ENCODE data around the gene DUOX2. TPM values are rescaled to one million over a fixed set of nuclear protein-coding genes. Genes with fewer than 3 reads are reported as not detected.

DUOX2 gene
- total and polyA plus RNA-seq, 2 experiments from 2014 or later = not detected

DNA sequence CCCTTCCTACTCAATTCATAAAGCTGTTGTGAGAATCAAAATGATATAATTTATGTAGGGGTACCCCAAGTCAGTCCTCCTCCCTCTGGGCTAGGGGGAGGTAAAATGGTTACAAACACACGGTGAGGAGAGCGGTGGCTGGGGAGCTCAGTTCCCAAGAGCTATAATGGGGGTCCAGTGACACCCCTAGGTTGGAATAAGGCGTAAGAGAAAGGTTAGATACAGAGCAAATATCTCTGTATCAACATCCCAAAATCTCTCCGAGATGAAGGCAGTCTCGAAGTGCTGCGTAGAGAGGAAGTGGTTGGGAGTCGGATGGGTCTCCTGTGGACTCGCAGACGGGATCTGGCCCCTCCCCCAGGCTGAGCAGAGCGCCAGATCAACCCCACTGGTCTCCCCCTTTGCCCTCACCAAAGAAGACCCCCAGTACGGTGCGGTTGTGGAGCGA is 1.8 kb downstream of the DUOX2 start:
- TF ChIP-seq, protein P1, sequence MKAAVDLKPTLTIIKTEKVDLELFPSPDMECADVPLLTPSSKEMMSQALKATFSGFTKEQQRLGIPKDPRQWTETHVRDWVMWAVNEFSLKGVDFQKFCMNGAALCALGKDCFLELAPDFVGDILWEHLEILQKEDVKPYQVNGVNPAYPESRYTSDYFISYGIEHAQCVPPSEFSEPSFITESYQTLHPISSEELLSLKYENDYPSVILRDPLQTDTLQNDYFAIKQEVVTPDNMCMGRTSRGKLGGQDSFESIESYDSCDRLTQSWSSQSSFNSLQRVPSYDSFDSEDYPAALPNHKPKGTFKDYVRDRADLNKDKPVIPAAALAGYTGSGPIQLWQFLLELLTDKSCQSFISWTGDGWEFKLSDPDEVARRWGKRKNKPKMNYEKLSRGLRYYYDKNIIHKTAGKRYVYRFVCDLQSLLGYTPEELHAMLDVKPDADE (IDR thresholded peaks at IDR 0.05) = no peak
- TF ChIP-seq STAT1 (IDR thresholded peaks at IDR 0.05; ENCODE audit: unreplicated experiment) (no peak), EZH2 (IDR thresholded peaks at IDR 0.05; ENCODE audit: low read depth, unreplicated experiment) (peak; percentile 100), REST (IDR thresholded peaks at IDR 0.05; ENCODE audit: unreplicated experiment) (no peak), EZH2phosphoT487 (IDR thresholded peaks at IDR 0.05; ENCODE audit: unreplicated experiment) (no peak), CTCF (conservative IDR thresholded peaks at IDR 0.05; ENCODE audit: low read depth in 2 of 2) (no peak)

GRCh38 chr15:45111390-45112142 is 2.4 kb downstream of the DUOX2 start:
- no peaks in the 10 kb centered on the region for H3F3A ChIP-seq (replicated peaks; ENCODE audit: low read depth)
- H3K36me3 ChIP-seq (ENCODE audit: insufficient read depth) = no peaks in the 10 kb centered on the region
- no peaks in the 10 kb centered on the region for H3K79me2 ChIP-seq (replicated peaks; ENCODE audit: insufficient read depth)
- Mint-ChIP-seq H3K27me3 (ENCODE audit: insufficient read depth, low read depth, poor library complexity) (peaks cover 70% of the 10 kb centered on the region), H3K4me3 (peak overlapping the region; percentile 58), H3K36me3 (ENCODE audit: low read depth) (no peaks in the 10 kb centered on the region; the same call in 2 of the 3 replicates), H3K4me1 (peaks cover 23% of the 10 kb centered on the region), H3K9me3 (peaks cover 7% of the 10 kb centered on the region), H3K27ac (no peak overlapping the region)
- ATAC-seq (peak; percentile 14), DNase-seq (ENCODE audit: low spot score) (peak; percentile 49)
- peaks cover 83% of the 10 kb centered on the region for H3K27me3 ChIP-seq (ENCODE audit: insufficient read depth)
- H3K4me3 ChIP-seq = peak overlapping the region; percentile 58
- peak overlapping the region; percentile 88 for H3K4me2 ChIP-seq
- TF ChIP-seq, protein P1 (IDR thresholded peaks at IDR 0.05) = no peak
- TF ChIP-seq ZNF331 (CRISPR knock-in tag; IDR thresholded peaks at IDR 0.05; ENCODE audit: low read depth) (no peak), EZH2phosphoT487 (IDR thresholded peaks at IDR 0.05; ENCODE audit: unreplicated experiment) (peak; percentile 84), CTCF (conservative IDR thresholded peaks at IDR 0.05; ENCODE audit: low read depth in 2 of 2) (peak in 1 of 2 experiments; percentile 23; a peak in 1 of 4 replicates)
- 0 out of 2 replicates have a peak overlapping the region, but pooled peaks have one; percentile 93 for H2AFZ ChIP-seq
- H4K20me1 ChIP-seq (replicated peaks; ENCODE audit: insufficient read depth) = peaks cover 4% of the 10 kb centered on the region; the same call in 1 of the 2 replicates
- H3K27ac ChIP-seq (ENCODE audit: low read depth) = no peak overlapping the region
- H3K9me2 ChIP-seq (ENCODE audit: insufficient read depth) = no peaks in the 10 kb centered on the region
- peaks cover 34% of the 10 kb centered on the region for H3K4me1 ChIP-seq (ENCODE audit: insufficient read depth)

More for the DNA sequence above, 1.8 kb downstream of the DUOX2 start:
- Histone ChIP-seq H3K36me3 (ENCODE audit: insufficient read depth) (no peaks in the 10 kb centered on the region), H3K4me1 (ENCODE audit: insufficient read depth) (peaks cover 34% of the 10 kb centered on the region), H3K9me2 (ENCODE audit: insufficient read depth) (no peaks in the 10 kb centered on the region), H3F3A (replicated peaks; ENCODE audit: low read depth) (no peaks in the 10 kb centered on the region), H3K79me2 (replicated peaks; ENCODE audit: insufficient read depth) (no peaks in the 10 kb centered on the region), H2AFZ (peak overlapping the region; percentile 93), H3K4me2 (peak overlapping the region; percentile 88), H3K4me3 (peak overlapping the region; percentile 58), H3K27me3 (ENCODE audit: insufficient read depth) (peaks cover 89% of the 10 kb centered on the region), H4K20me1 (replicated peaks; ENCODE audit: insufficient read depth) (peaks cover 4% of the 10 kb centered on the region; the same call in 1 of the 2 replicates), H3K27ac (ENCODE audit: low read depth) (no peak overlapping the region)
- H3K4me1 Mint-ChIP-seq = peaks cover 23% of the 10 kb centered on the region
- H3K4me3 Mint-ChIP-seq = peak overlapping the region; percentile 58
- H3K27ac Mint-ChIP-seq = no peak overlapping the region
- DNase-seq (ENCODE audit: low spot score) = peak; percentile 35
- H3K27me3 Mint-ChIP-seq (ENCODE audit: insufficient read depth, low read depth, poor library complexity) = peaks cover 76% of the 10 kb centered on the region
- peaks cover 7% of the 10 kb centered on the region for H3K9me3 Mint-ChIP-seq
- H3K36me3 Mint-ChIP-seq (ENCODE audit: low read depth) = no peaks in the 10 kb centered on the region; the same call in 2 of the 3 replicates
- ATAC-seq = peak; percentile 3
